Breast epithelium (tissue), 3 donors: Measurements from ENCODE around the gene RMI1.

Experiments used
- CTCF ChIP-seq, 3 donors: fragments of 450-650 bp; IDR thresholded peaks; one replicate each; pipeline ENCODE4 v1.5.1; 2016 to 2017; ENCODE audit warnings: antibody characterized with exemption in 3 of 3, mild to moderate bottlenecking in 3 of 3, moderate library complexity in 3 of 3
- POLR2A ChIP-seq: fragments of 450-650 bp; IDR thresholded peaks from one replicate; pipeline ENCODE4 v1.6.1; 2016; ENCODE audit warnings: antibody characterized with exemption, mild to moderate bottlenecking, moderate library complexity
- POLR2AphosphoS5 ChIP-seq, 3 donors: sonication (generic); formaldehyde crosslinking; IDR thresholded peaks; one replicate each; pipeline ENCODE4 v1.6.1; 2017; ENCODE audit warnings: antibody characterized with exemption in 3 of 3

- no peak for TF ChIP-seq CTCF (IDR thresholded peaks at IDR 0.05)
- no peak for TF ChIP-seq POLR2AphosphoS5 (IDR thresholded peaks at IDR 0.05)
- no peak for TF ChIP-seq POLR2A
These were observed 24.5 kb upstream of the RMI1 start for GRCh38 chr9:83956086-83956435.
